HepG2 (cell line): ENCODE results near the gene MAN2B2. TPM values are rescaled to one million over a fixed set of nuclear protein-coding genes. Genes with fewer than 3 reads are reported as not detected.

ENCODE experiments used
- AGO1 ChIP-seq: fragments of 200-400 bp; formaldehyde crosslinking; IDR thresholded peaks from 2 replicates; pipeline ENCODE4 v1.6.1; 2017; ENCODE audit warnings: mild to moderate bottlenecking, low read depth, low read length, moderate library complexity; ENCODE audit not compliant: poor library complexity, severe bottlenecking
- CCDC6 ChIP-seq: sonication (generic); formaldehyde crosslinking; IDR thresholded peaks from 2 replicates; pipeline ENCODE4 v1.8.1; 2022; ENCODE audit warnings: mild to moderate bottlenecking, missing genetic modification reagents, moderate library complexity
- DNMT3B ChIP-seq: conservative IDR thresholded peaks from 2 replicates; pipeline ENCODE4 v1.6.1; 2016; ENCODE audit warnings: missing biosample characterization, control low read depth
- FOXO4 ChIP-seq: sonication (generic); formaldehyde crosslinking; conservative IDR thresholded peaks from 2 replicates; pipeline ENCODE4 v1.8.1; 2023; ENCODE audit warnings: missing genetic modification reagents
- HCFC1 ChIP-seq: fragments of 150-350 bp; IDR thresholded peaks from 2 replicates; pipeline ENCODE4 v1.6.1; 2014; ENCODE audit warnings: low read depth, low read length
- IRF9 ChIP-seq: sonication (generic); formaldehyde crosslinking; IDR thresholded peaks from 2 replicates; pipeline ENCODE4 v1.8.0; 2022; ENCODE audit warnings: missing genetic modification reagents, mild to moderate bottlenecking, borderline replicate concordance
- JARID2 ChIP-seq: sonication (generic); formaldehyde crosslinking; IDR thresholded peaks from 2 replicates; pipeline ENCODE4 v1.8.1; 2023; ENCODE audit warnings: missing genetic modification reagents, inconsistent platforms; ENCODE audit not compliant: insufficient replicate concordance
- MATR3 ChIP-seq: sonication (generic); formaldehyde crosslinking; IDR thresholded peaks from 2 replicates; pipeline ENCODE4 v1.4.0; 2020; ENCODE audit warnings: missing genetic modification reagents
- MBNL3 ChIP-seq: fragments of 250-450 bp; sonication (Bioruptor Pico); conservative IDR thresholded peaks from 2 replicates; pipeline ENCODE4 v1.8.0; 2022; ENCODE audit warnings: mild to moderate bottlenecking, inconsistent platforms
- MLX ChIP-seq: IDR thresholded peaks from 2 replicates; pipeline ENCODE4 v1.6.1; 2016
- MXD3 ChIP-seq: IDR thresholded peaks from 2 replicates; pipeline ENCODE4 v1.6.1; 2016; ENCODE audit warnings: mild to moderate bottlenecking, missing biosample characterization, missing genetic modification reagents
- NR2F6 ChIP-seq, 2 experiments: IDR thresholded peaks; 2 replicates each; pipeline ENCODE4 v1.6.1; 2016; ENCODE audit warnings: antibody characterized with exemption in 1 of 2, mild to moderate bottlenecking in 1 of 2
- ONECUT2 ChIP-seq: sonication (generic); formaldehyde crosslinking; IDR thresholded peaks from 2 replicates; pipeline ENCODE4 v1.4.0; 2020; ENCODE audit warnings: missing genetic modification reagents
- PITX1 ChIP-seq: sonication (generic); formaldehyde crosslinking; IDR thresholded peaks from 2 replicates; pipeline ENCODE4 v1.5.1; 2020; ENCODE audit warnings: mild to moderate bottlenecking, missing genetic modification reagents
- REXO4 ChIP-seq: sonication (generic); formaldehyde crosslinking; IDR thresholded peaks from 2 replicates; pipeline ENCODE4 v1.8.0; 2022; ENCODE audit warnings: missing genetic modification reagents, mild to moderate bottlenecking, borderline replicate concordance
- SAP130 ChIP-seq: IDR thresholded peaks from 2 replicates; pipeline ENCODE4 v1.6.1; 2016; ENCODE audit warnings: low read depth
- SMC3 ChIP-seq: IDR thresholded peaks from 2 replicates; pipeline ENCODE4 v1.6.1; 2011; ENCODE audit warnings: low read length, improper control_type of control experiment
- SP1 ChIP-seq, 2 experiments: fragments of 450-650 bp in 1 of 2; sonication (generic) in 1 of 2; formaldehyde crosslinking in 1 of 2; IDR thresholded peaks; 2 replicates each; pipeline versions ENCODE4 v1.4.0 to v1.6.1; 2016 to 2020; ENCODE audit warnings: missing genetic modification reagents in 1 of 2
- TGIF2 ChIP-seq: IDR thresholded peaks from 2 replicates; pipeline ENCODE4 v1.6.1; 2016; ENCODE audit warnings: control low read depth, missing compliant biosample characterization
- XBP1 ChIP-seq: sonication (generic); formaldehyde crosslinking; IDR thresholded peaks from 2 replicates; pipeline ENCODE4 v1.5.0; 2020; ENCODE audit warnings: missing genetic modification reagents
- ZNF253 ChIP-seq: sonication (generic); formaldehyde crosslinking; IDR thresholded peaks from 2 replicates; pipeline ENCODE4 v1.8.0; 2022; ENCODE audit warnings: mild to moderate bottlenecking, missing genetic modification reagents, borderline replicate concordance
- ZNF280B ChIP-seq: sonication (generic); formaldehyde crosslinking; IDR thresholded peaks from 2 replicates; pipeline ENCODE4 v1.5.0; 2020; ENCODE audit warnings: missing genetic modification reagents, mild to moderate bottlenecking, borderline replicate concordance
- ZNF350 ChIP-seq: sonication (generic); formaldehyde crosslinking; IDR thresholded peaks from 2 replicates; pipeline ENCODE4 v1.4.0; 2020; ENCODE audit warnings: mild to moderate bottlenecking, low read depth, missing genetic modification reagents, borderline replicate concordance
- ZNF446 ChIP-seq: sonication (generic); formaldehyde crosslinking; IDR thresholded peaks from 2 replicates; pipeline ENCODE4 v1.5.0; 2020; ENCODE audit warnings: mild to moderate bottlenecking, missing genetic modification reagents
- ZNF501 ChIP-seq: sonication (generic); formaldehyde crosslinking; IDR thresholded peaks from 2 replicates; pipeline ENCODE4 v1.5.1; 2020; ENCODE audit warnings: mild to moderate bottlenecking, moderate library complexity, missing genetic modification reagents
- ZNF562 ChIP-seq: sonication (generic); formaldehyde crosslinking; IDR thresholded peaks from 2 replicates; pipeline ENCODE4 v1.8.0; 2022; ENCODE audit warnings: missing genetic modification reagents, borderline replicate concordance
- ZNF660 ChIP-seq: sonication (generic); formaldehyde crosslinking; IDR thresholded peaks from 2 replicates; pipeline ENCODE4 v1.5.1; 2020; ENCODE audit warnings: mild to moderate bottlenecking, low read depth, missing genetic modification reagents, borderline replicate concordance
- polyA plus RNA-seq, 8 experiments: library from polyadenylated mRNA; depleted of rRNA in 3 of 8; stranded (reverse) in 7 of 8; unstranded in 1 of 8; fragments of >200 nt; fragmentation: Illumina TruSeq in 4 of 8; extraction: Trizol in 4 of 8; gene quantifications; 2 replicates each; pipeline versions ENCODE4 v1.2.1 to v1.2.3, GENCODE V29; 2011 to 2016; ENCODE audit warnings: low read depth in 4 of 8, missing spikeins in 1 of 8, mixed read lengths in 1 of 8; ENCODE audit not compliant: insufficient read depth in 1 of 8
- total RNA-seq, 5 experiments: library from RNA; depleted of rRNA; stranded (reverse); fragments of >200 nt; fragmentation: Illumina TruSeq; extraction: Trizol; gene quantifications; 2 replicates each; pipeline ENCODE4 v1.2.3, GENCODE V29; 2016; ENCODE audit warnings: low read depth in 1 of 5

The MAN2B2 gene
- total and polyA plus RNA-seq, 2 of the 13 experiments (the other 11 are each of a cell fraction or from before 2014, with no cell fraction given), result 4.8 to 5.4 TPM

GRCh38 chr4:6574747-6575502, at the start of gene MAN2B2 (continued):
- no peak for TF ChIP-seq ZNF280B
- TF ChIP-seq DNMT3B (CRISPR knock-in tag), result no peak
- TF ChIP-seq ZNF350, result no peak
- TF ChIP-seq CCDC6 (CRISPR knock-in tag), result no peak
- TF ChIP-seq MLX (CRISPR knock-in tag), result no peak
- TF ChIP-seq ZNF562, result no peak
- TF ChIP-seq AGO1, result no peak
- TF ChIP-seq MXD3 (CRISPR knock-in tag), result no peak
- no peak for TF ChIP-seq ZNF660
- no peak for TF ChIP-seq MATR3 (CRISPR knock-in tag)
- peak; percentile 36; the same call in 1 of the 2 replicates for TF ChIP-seq ZNF501 (CRISPR knock-in tag)
- no peak for TF ChIP-seq REXO4 (CRISPR knock-in tag)
- no peak for TF ChIP-seq SP1 (IDR thresholded peaks at IDR 0.05)
- TF ChIP-seq SP1 (CRISPR knock-in tag; IDR thresholded peaks at IDR 0.05), result peak; percentile 70
- no peak for TF ChIP-seq NR2F6 (IDR thresholded peaks at IDR 0.05)
- no peak for TF ChIP-seq NR2F6 (CRISPR knock-in tag; IDR thresholded peaks at IDR 0.05)
- no peak for TF ChIP-seq PITX1 (CRISPR knock-in tag)
- no peak for TF ChIP-seq MBNL3 (CRISPR knock-in tag)
- TF ChIP-seq SMC3, result no peak
- TF ChIP-seq JARID2 (CRISPR knock-in tag), result no peak
- TF ChIP-seq XBP1 (CRISPR knock-in tag), result no peak
- no peak for TF ChIP-seq ONECUT2 (CRISPR knock-in tag)
- TF ChIP-seq IRF9 (CRISPR knock-in tag), result peak; percentile 82; the same call in 1 of the 2 replicates
- TF ChIP-seq SAP130, result peak; percentile 97
- TF ChIP-seq ZNF253, result no peak
- TF ChIP-seq HCFC1, result no peak
- no peak for TF ChIP-seq FOXO4 (CRISPR knock-in tag)
- no peak for TF ChIP-seq TGIF2 (CRISPR knock-in tag)
- TF ChIP-seq ZNF446, result no peak
